Neural crest cell (in vitro differentiated cells): ENCODE measurements around the gene RNASE13. TPM values are rescaled to one million over a fixed set of nuclear protein-coding genes. Genes with fewer than 3 reads are reported as not detected.
"Not testable (repeated sequence)": the region's sequence is repeated elsewhere in the genome, so short reads cannot be mapped to it uniquely, and the experiment has no call there.

Experiments
- DNase-seq: peaks from one replicate; pipeline ENCODE4 v3.0.0; 2021; ENCODE audit warnings: low read depth, mixed read lengths, low spot score
- H3K27ac Mint-ChIP-seq: one replicate; pipeline ENCODE4 v1.8.0; 2021; ENCODE audit warnings: mild to moderate bottlenecking, mixed read lengths; ENCODE audit not compliant: unreplicated experiment
- H3K27me3 Mint-ChIP-seq: 2 replicates; pipeline ENCODE4 v1.8.0; 2021; ENCODE audit warnings: low read depth, mild to moderate bottlenecking, mixed read lengths
- H3K36me3 Mint-ChIP-seq: 2 replicates; pipeline ENCODE4 v1.8.0; 2021; ENCODE audit warnings: low read depth, mild to moderate bottlenecking, mixed read lengths
- H3K4me1 Mint-ChIP-seq: 2 replicates; pipeline ENCODE4 v1.8.0; 2021; ENCODE audit warnings: mixed read lengths
- H3K4me3 Mint-ChIP-seq: one replicate; pipeline ENCODE4 v1.8.0; 2021; ENCODE audit warnings: mild to moderate bottlenecking, mixed read lengths
- H3K9me3 Mint-ChIP-seq: 2 replicates; pipeline ENCODE4 v1.8.0; 2021; ENCODE audit warnings: mixed read lengths
- microRNA-seq: library from miRNA; unstranded; fragments of <30 nt; microRNA quantifications from one replicate; pipeline ENCODE4, GENCODE V29; 2020
- total RNA-seq: library from RNA; stranded (reverse); gene quantifications from 2 replicates; pipeline ENCODE4 v1.2.1, GENCODE V29; 2021
- TF ChIP-seq, protein P1 (sequence below): fragments of 200-600 bp; sonication (generic); conservative IDR thresholded peaks from 2 replicates; pipeline ENCODE4 v1.5.0; 2021; ENCODE audit warnings: antibody characterized with exemption, mild to moderate bottlenecking

Gene RNASE13
- total RNA-seq, 1 donor from 2014 or later, result not detected

DNA sequence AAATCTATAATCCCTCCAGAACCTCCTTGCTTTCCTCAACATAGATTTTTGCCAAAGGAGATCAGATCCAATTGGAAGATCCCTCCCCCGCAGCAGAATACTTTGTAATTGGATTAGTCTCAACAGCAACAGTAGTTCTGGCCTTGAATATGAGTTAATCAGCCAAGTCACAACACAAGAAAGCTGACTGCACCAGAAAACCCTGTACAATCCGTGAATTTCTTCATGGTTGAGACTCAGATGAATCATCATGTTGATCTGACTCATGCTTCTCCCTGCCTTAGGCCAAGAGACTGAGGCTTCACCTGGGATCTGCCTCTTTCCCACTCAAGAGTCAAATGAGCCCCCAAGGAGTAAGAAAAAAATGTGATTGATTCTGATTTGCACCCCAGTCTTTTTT is 47.8 kb downstream of the RNASE13 start:
- Mint-ChIP-seq H3K4me3 (no peak overlapping the region), H3K9me3 (no peaks in the 10 kb centered on the region), H3K27me3 (peaks cover 28% of the 10 kb centered on the region), H3K4me1 (peaks cover 23% of the 10 kb centered on the region), H3K27ac (no peak overlapping the region), H3K36me3 (peaks cover 2% of the 10 kb centered on the region)
- TF ChIP-seq, protein P1, sequence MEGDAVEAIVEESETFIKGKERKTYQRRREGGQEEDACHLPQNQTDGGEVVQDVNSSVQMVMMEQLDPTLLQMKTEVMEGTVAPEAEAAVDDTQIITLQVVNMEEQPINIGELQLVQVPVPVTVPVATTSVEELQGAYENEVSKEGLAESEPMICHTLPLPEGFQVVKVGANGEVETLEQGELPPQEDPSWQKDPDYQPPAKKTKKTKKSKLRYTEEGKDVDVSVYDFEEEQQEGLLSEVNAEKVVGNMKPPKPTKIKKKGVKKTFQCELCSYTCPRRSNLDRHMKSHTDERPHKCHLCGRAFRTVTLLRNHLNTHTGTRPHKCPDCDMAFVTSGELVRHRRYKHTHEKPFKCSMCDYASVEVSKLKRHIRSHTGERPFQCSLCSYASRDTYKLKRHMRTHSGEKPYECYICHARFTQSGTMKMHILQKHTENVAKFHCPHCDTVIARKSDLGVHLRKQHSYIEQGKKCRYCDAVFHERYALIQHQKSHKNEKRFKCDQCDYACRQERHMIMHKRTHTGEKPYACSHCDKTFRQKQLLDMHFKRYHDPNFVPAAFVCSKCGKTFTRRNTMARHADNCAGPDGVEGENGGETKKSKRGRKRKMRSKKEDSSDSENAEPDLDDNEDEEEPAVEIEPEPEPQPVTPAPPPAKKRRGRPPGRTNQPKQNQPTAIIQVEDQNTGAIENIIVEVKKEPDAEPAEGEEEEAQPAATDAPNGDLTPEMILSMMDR, result no peak
- no peak for DNase-seq

DNA sequence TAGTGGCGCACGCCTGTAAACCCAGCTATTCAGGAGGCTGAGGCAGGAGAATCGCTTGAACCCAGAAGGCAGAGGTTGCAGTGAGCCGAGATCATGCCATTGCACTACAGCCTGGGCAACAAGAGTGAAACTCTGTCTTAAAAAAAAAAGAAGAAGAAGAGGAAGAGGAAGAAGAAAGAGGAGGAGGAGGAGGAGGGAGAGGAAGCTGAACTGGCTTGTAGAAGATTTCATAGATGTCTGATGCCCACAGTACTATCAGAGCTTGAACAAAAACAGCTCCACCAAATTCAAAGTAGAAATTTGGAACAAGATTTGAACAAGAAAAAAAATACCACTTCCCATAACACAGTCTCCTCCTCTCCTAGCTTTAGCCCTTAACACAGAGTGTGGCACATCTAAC is 49.0 kb downstream of the RNASE13 start:
- DNase-seq, H3K9me3 Mint-ChIP-seq, H3K36me3 Mint-ChIP-seq, H3K27ac Mint-ChIP-seq, H3K4me3 Mint-ChIP-seq: not testable (repeated sequence)
- peaks cover 12% of the 10 kb centered on the region for H3K4me1 Mint-ChIP-seq
- peaks cover 28% of the 10 kb centered on the region for H3K27me3 Mint-ChIP-seq

Small RNA genes lying within 50 kb of the gene (microRNA-seq; reads per million reads assigned to microRNA genes)
- gene MIR6717, result not detected

Other genes starting within 250 kb of the RNASE13 start
- 6.4 and 9.7 TPM in 2 replicates for gene RNASE1, start 232.0 kb downstream of the RNASE13 start, total RNA-seq
- gene RNASE3, start 143.4 kb downstream of the RNASE13 start, total RNA-seq, result not detected in 2 replicates
- not detected in 2 replicates for gene RNASE2, start 79.3 kb downstream of the RNASE13 start, total RNA-seq
- gene METTL17, start 44.8 kb downstream of the RNASE13 start, total RNA-seq, result 86.5 and 88.8 TPM in 2 replicates
- 0.36 and 0.37 TPM in 2 replicates for gene SLC39A2, start 35.5 kb downstream of the RNASE13 start, total RNA-seq
- gene NDRG2, start 9.7 kb downstream of the RNASE13 start, total RNA-seq, result 13.7 and 17.4 TPM in 2 replicates
- gene TPPP2, start 4.6 kb downstream of the RNASE13 start, total RNA-seq, result not detected in 2 replicates
- gene RNASE7, start 7.6 kb upstream of the RNASE13 start, total RNA-seq, result not detected in 2 replicates
- gene RNASE8, start 23.0 kb upstream of the RNASE13 start, total RNA-seq, result not detected in 2 replicates
- 72.7 and 73.8 TPM in 2 replicates for gene ARHGEF40, start 35.5 kb upstream of the RNASE13 start, total RNA-seq
- gene ZNF219, start 63.8 kb upstream of the RNASE13 start, total RNA-seq, result 141 and 143 TPM in 2 replicates
- gene TMEM253, start 66.3 kb upstream of the RNASE13 start, total RNA-seq, result 1.6 TPM in 2 replicates
- not detected in 2 replicates for gene OR5AU1, start 121.3 kb upstream of the RNASE13 start, total RNA-seq
- gene HNRNPC, start 234.6 kb upstream of the RNASE13 start, total RNA-seq, result 993 and 1,012 TPM in 2 replicates
- gene RPGRIP1, start 245.3 kb upstream of the RNASE13 start, total RNA-seq, result not detected in 2 replicates